ENCODE data around the gene UGT3A1.
A peak's percentile ranks its signal among the peaks of the same experiment; 100 is the strongest.
"Not testable (repeated sequence)": the region's sequence is repeated elsewhere in the genome, so short reads cannot be mapped to it uniquely, and the experiment has no call there.

The UGT3A1 gene

GRCh38 chr5:36007366-36007765 is 16.2 kb upstream of the UGT3A1 start:
- no peak for ATAC-seq

GRCh38 chr5:36006163-36006562 is 15.0 kb upstream of the UGT3A1 start:
- H3K27ac Mint-ChIP-seq = no peak overlapping the region
- H3K9me3 Mint-ChIP-seq = peaks cover 13 to 17% of the 10 kb centered on the region in 2 donors
- no peak for DNase-seq
- H3K4me3 Mint-ChIP-seq = no peak overlapping the region
- no peaks in the 10 kb centered on the region for H3K4me1 Mint-ChIP-seq
- ATAC-seq = no peak
- H3K27me3 Mint-ChIP-seq = peaks cover 7% of the 10 kb centered on the region

More at GRCh38 chr5:36007366-36007765, 16.2 kb upstream of the UGT3A1 start:
- Mint-ChIP-seq H3K4me1 (no peaks in the 10 kb centered on the region), H3K27me3 (peaks cover 7% of the 10 kb centered on the region), H3K27ac (no peak overlapping the region), H3K4me3 (no peak overlapping the region), H3K9me3 (peaks cover 13 to 24% of the 10 kb centered on the region in 2 donors)
- DNase-seq = no peak

- no peaks in the 10 kb centered on the region for H3K4me1 Mint-ChIP-seq
- H3K27ac Mint-ChIP-seq = no peak overlapping the region
- no peak overlapping the region for H3K4me3 Mint-ChIP-seq
- H3K27me3 Mint-ChIP-seq = peaks cover 12% of the 10 kb centered on the region
- DNase-seq = no peak
- ATAC-seq = no peak
- no peaks in the 10 kb centered on the region for H3K9me3 Mint-ChIP-seq
Measured at GRCh38 chr5:36001032-36001431, 9.8 kb upstream of the UGT3A1 start.

- peaks cover 12% of the 10 kb centered on the region for H3K27me3 Mint-ChIP-seq
- no peaks in the 10 kb centered on the region for H3K9me3 Mint-ChIP-seq
- no peak overlapping the region for H3K4me3 Mint-ChIP-seq
- no peak overlapping the region for H3K27ac Mint-ChIP-seq
- ATAC-seq = no peak
- no peak for DNase-seq
- H3K4me1 Mint-ChIP-seq = no peaks in the 10 kb centered on the region
Measured at GRCh38 chr5:35999547-35999946, 8.4 kb upstream of the UGT3A1 start.

- H3K4me3 Mint-ChIP-seq = no peak overlapping the region
- no peak for DNase-seq
- H3K4me1 Mint-ChIP-seq = no peaks in the 10 kb centered on the region
- no peaks in the 10 kb centered on the region for H3K9me3 Mint-ChIP-seq
- ATAC-seq = no peak
- no peak overlapping the region for H3K27ac Mint-ChIP-seq
- H3K27me3 Mint-ChIP-seq = peaks cover 13% of the 10 kb centered on the region
Measured at GRCh38 chr5:35996076-35996475, 4.9 kb upstream of the UGT3A1 start.

GRCh38 chr5:35990520-35990919 is 670 bp downstream of the UGT3A1 start:
- DNase-seq (no peak), ATAC-seq (no peak)
- no peak overlapping the region for H3K4me3 Mint-ChIP-seq
- no peaks in the 10 kb centered on the region for H3K4me1 Mint-ChIP-seq
- no peaks in the 10 kb centered on the region for H3K9me3 Mint-ChIP-seq
- peaks cover 30% of the 10 kb centered on the region for H3K27me3 Mint-ChIP-seq
- no peak overlapping the region for H3K27ac Mint-ChIP-seq

- H3K9me3 Mint-ChIP-seq = peaks cover 0 to 4% of the 10 kb centered on the region in 2 donors
Measured at GRCh38 chr5:35988529-35988928, 2.7 kb downstream of the UGT3A1 start.

GRCh38 chr5:35987776-35988175 is 3.4 kb downstream of the UGT3A1 start:
- no peak for ATAC-seq
- DNase-seq = no peak
- Mint-ChIP-seq H3K27ac (no peak overlapping the region), H3K9me3 (peaks cover 3 to 9% of the 10 kb centered on the region in 2 donors), H3K4me1 (no peaks in the 10 kb centered on the region), H3K27me3 (peaks cover 30% of the 10 kb centered on the region), H3K4me3 (no peak overlapping the region)

More at GRCh38 chr5:35988529-35988928, 2.7 kb downstream of the UGT3A1 start:
- Mint-ChIP-seq H3K27me3 (peaks cover 30% of the 10 kb centered on the region), H3K4me1 (no peaks in the 10 kb centered on the region), H3K27ac (no peak overlapping the region), H3K4me3 (no peak overlapping the region)
- DNase-seq (no peak), ATAC-seq (no peak)

GRCh38 chr5:35979715-35980114 is 11.5 kb downstream of the UGT3A1 start:
- peaks cover 25 to 42% of the 10 kb centered on the region in 2 donors for H3K9me3 Mint-ChIP-seq
- no peaks in the 10 kb centered on the region for H3K4me1 Mint-ChIP-seq

GRCh38 chr5:35976859-35977258 is 14.3 kb downstream of the UGT3A1 start:
- H3K27ac Mint-ChIP-seq, H3K4me3 Mint-ChIP-seq, H3K4me1 Mint-ChIP-seq, DNase-seq, H3K27me3 Mint-ChIP-seq, ATAC-seq: not testable (repeated sequence)
- H3K9me3 Mint-ChIP-seq = peaks cover 17 to 32% of the 10 kb centered on the region in 2 donors

More at GRCh38 chr5:35979715-35980114, 11.5 kb downstream of the UGT3A1 start:
- ATAC-seq (no peak), DNase-seq (no peak)
- no peak overlapping the region for H3K27ac Mint-ChIP-seq
- no peaks in the 10 kb centered on the region for H3K27me3 Mint-ChIP-seq
- no peak overlapping the region for H3K4me3 Mint-ChIP-seq

- Mint-ChIP-seq H3K9me3 (peaks cover 15 to 22% of the 10 kb centered on the region in 2 donors), H3K4me3 (no peak overlapping the region), H3K4me1 (no peaks in the 10 kb centered on the region), H3K27me3 (peaks cover 9% of the 10 kb centered on the region), H3K27ac (no peak overlapping the region)
- ATAC-seq = no peak
- no peak for DNase-seq
Measured at GRCh38 chr5:35974570-35974969, 16.6 kb downstream of the UGT3A1 start.

GRCh38 chr5:35971878-35972210 is 19.3 kb downstream of the UGT3A1 start:
- ATAC-seq (no peak), DNase-seq (no peak)
- no peaks in the 10 kb centered on the region for H3K4me1 Mint-ChIP-seq
- H3K27me3 Mint-ChIP-seq = peaks cover 9% of the 10 kb centered on the region
- no peak overlapping the region for H3K27ac Mint-ChIP-seq
- H3K4me3 Mint-ChIP-seq = no peak overlapping the region
- H3K9me3 Mint-ChIP-seq = peaks cover 14 to 16% of the 10 kb centered on the region in 2 donors

GRCh38 chr5:35971186-35971877 is 19.9 kb downstream of the UGT3A1 start:
- ATAC-seq (no peak), DNase-seq (no peak)
- no peaks in the 10 kb centered on the region for H3K4me1 Mint-ChIP-seq
- H3K9me3 Mint-ChIP-seq = peaks cover 11% of the 10 kb centered on the region in 2 donors
- peaks cover 9% of the 10 kb centered on the region for H3K27me3 Mint-ChIP-seq
- H3K27ac Mint-ChIP-seq = no peak overlapping the region
- no peak overlapping the region for H3K4me3 Mint-ChIP-seq

- DNase-seq = no peak
- H3K27ac Mint-ChIP-seq = no peak overlapping the region
Measured at GRCh38 chr5:35963381-35963843, 27.8 kb downstream of the UGT3A1 start.

GRCh38 chr5:35960328-35960727 is 30.9 kb downstream of the UGT3A1 start:
- Mint-ChIP-seq H3K4me1 (no peaks in the 10 kb centered on the region), H3K27ac (no peak overlapping the region), H3K27me3 (peaks cover 25% of the 10 kb centered on the region), H3K4me3 (no peak overlapping the region), H3K9me3 (no peaks in the 10 kb centered on the region)
- ATAC-seq = no peak
- no peak for DNase-seq

More at GRCh38 chr5:35963381-35963843, 27.8 kb downstream of the UGT3A1 start:
- no peak overlapping the region for H3K4me3 Mint-ChIP-seq
- no peaks in the 10 kb centered on the region for H3K4me1 Mint-ChIP-seq
- H3K9me3 Mint-ChIP-seq = no peaks in the 10 kb centered on the region
- H3K27me3 Mint-ChIP-seq = peaks cover 19% of the 10 kb centered on the region
- no peak for ATAC-seq

GRCh38 chr5:35956429-35956828 is 34.8 kb downstream of the UGT3A1 start:
- Mint-ChIP-seq H3K4me1 (peaks cover 11% of the 10 kb centered on the region), H3K27ac (no peak overlapping the region), H3K27me3 (peaks cover 54% of the 10 kb centered on the region), H3K9me3 (no peaks in the 10 kb centered on the region), H3K4me3 (no peak overlapping the region)
- ATAC-seq (no peak), DNase-seq (no peak)

- peaks cover 11% of the 10 kb centered on the region for H3K4me1 Mint-ChIP-seq
- no peak overlapping the region for H3K27ac Mint-ChIP-seq
- peak; percentile 79 for ATAC-seq
- no peaks in the 10 kb centered on the region for H3K9me3 Mint-ChIP-seq
- peak; percentile 5 to 30 for DNase-seq
- peaks cover 51% of the 10 kb centered on the region for H3K27me3 Mint-ChIP-seq
- no peak overlapping the region for H3K4me3 Mint-ChIP-seq
Measured at GRCh38 chr5:35954175-35954574, 37.0 kb downstream of the UGT3A1 start.
